Measurements from ENCODE around the gene ZNF529. TPM values are rescaled to one million over a fixed set of nuclear protein-coding genes. Genes with fewer than 3 reads are reported as not detected.

The ZNF529 gene
- total and polyA plus RNA-seq, 12 donors = 3.4 to 18.4 (median 14.4) TPM

DNA sequence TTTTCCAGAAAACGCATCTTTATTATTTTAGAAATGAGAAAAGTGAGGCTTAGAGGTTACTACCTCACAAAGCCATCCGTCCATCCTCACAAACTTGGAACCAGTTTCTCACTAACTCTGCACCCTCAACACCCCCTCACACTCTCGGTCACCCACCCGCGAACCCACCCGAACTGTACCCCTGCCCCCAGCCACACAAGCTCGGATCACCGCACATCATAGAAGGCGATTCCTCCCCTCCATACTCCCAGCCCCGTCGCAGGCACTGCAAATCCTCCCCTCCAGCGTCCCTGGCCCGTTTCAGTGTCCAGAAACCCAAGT is 45.3 kb downstream of the ZNF529 start:
- H3K4me3 ChIP-seq = peak overlapping the region; percentile 44 to 70 (median 64)
- H3K36me3 ChIP-seq = peaks cover 0 to 47% (median 25%) of the 10 kb centered on the region in 9 donors
- peak overlapping the region; percentile 68 to 95 (median 91) for H3K27ac ChIP-seq
- H3K27me3 ChIP-seq = no peaks in the 10 kb centered on the region
- DNase-seq (no peak), ATAC-seq (peak in 2 of 8 donors; percentile 8 to 24)
- TF ChIP-seq, protein P1, sequence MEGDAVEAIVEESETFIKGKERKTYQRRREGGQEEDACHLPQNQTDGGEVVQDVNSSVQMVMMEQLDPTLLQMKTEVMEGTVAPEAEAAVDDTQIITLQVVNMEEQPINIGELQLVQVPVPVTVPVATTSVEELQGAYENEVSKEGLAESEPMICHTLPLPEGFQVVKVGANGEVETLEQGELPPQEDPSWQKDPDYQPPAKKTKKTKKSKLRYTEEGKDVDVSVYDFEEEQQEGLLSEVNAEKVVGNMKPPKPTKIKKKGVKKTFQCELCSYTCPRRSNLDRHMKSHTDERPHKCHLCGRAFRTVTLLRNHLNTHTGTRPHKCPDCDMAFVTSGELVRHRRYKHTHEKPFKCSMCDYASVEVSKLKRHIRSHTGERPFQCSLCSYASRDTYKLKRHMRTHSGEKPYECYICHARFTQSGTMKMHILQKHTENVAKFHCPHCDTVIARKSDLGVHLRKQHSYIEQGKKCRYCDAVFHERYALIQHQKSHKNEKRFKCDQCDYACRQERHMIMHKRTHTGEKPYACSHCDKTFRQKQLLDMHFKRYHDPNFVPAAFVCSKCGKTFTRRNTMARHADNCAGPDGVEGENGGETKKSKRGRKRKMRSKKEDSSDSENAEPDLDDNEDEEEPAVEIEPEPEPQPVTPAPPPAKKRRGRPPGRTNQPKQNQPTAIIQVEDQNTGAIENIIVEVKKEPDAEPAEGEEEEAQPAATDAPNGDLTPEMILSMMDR (IDR thresholded peaks at IDR 0.05) = no peak
- 1% methylated on average over 13 of the region's 13 CpGs for WGBS, 2 donors
- intact Hi-C loops (cut with DNase I) = loop anchor here in 5 of 10 donors (2.0 to 10.0 kb wide), 4 partner anchors 39 to 147 kb away; partner anchors contain the start of genes ZNF566 (in 3 of the 5) and ZNF529 (in 2 of the 5)
- H3K4me1 ChIP-seq = peaks cover 0 to 28% (median 19%) of the 10 kb centered on the region in 9 donors
- H3K9me3 ChIP-seq = peaks cover 0 to 70% (median 35%) of the 10 kb centered on the region in 11 donors

DNA sequence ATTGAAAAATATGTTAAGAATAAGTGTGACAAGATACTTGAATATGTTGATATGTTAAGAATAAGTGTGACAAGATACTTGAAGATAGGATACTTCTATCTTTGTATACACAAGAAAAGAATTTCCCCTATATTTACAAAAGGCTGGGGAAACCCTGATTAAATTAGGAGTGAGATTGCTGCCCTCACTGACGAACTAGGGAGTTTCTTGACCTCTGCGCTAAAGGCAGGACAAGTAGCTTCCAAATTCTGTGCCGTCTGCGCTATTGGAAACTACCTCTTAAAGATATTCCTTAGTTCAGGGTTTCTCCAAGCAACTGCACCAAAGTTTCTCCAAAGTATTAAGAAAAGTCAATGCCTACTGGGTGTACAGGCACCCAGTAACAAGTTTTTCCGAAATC is 45.8 kb downstream of the ZNF529 start:
- Histone ChIP-seq H3K27me3 (no peaks in the 10 kb centered on the region), H3K4me1 (peaks cover 0 to 28% (median 19%) of the 10 kb centered on the region in 9 donors), H3K27ac (peak overlapping the region in 9 of 10 donors; percentile 89 to 95 (median 91)), H3K36me3 (peaks cover 0 to 47% (median 30%) of the 10 kb centered on the region in 9 donors), H3K4me3 (peak overlapping the region; percentile 44 to 70 (median 64)), H3K9me3 (peaks cover 0 to 70% (median 30%) of the 10 kb centered on the region in 11 donors)
- WGBS, 2 donors = 4 to 7% methylated on average over 5 of the region's 5 CpGs
- TF ChIP-seq, protein P1 (IDR thresholded peaks at IDR 0.05) = no peak
- intact Hi-C loops (cut with DNase I) = loop anchor here in 3 of 10 donors (5.0 to 10.0 kb wide), 3 partner anchors 40 to 147 kb away; partner anchors contain the start of genes ZNF529 (in 2 of the 3) and ZNF566 (in 1 of the 3)
- ATAC-seq = no peak
- DNase-seq = no peak

DNA sequence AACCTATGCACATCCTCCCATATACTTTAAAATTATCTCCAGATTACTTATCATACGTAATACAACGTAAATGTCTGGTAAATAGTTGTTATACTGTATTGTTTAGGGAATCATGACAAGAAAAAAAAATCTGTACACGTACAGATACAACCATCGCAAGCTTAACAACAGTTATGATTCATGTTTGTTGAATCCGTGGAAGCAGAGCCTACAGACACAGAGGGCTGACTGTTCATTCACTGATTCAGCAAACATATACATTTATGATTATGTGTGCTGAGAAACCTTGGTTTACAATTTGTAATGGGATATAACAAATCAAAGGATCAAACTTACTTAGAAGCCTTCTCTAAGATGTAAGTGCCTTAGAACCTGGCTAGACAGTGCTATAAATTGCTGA is 46.5 kb downstream of the ZNF529 start:
- H3K36me3 ChIP-seq = peaks cover 0 to 49% (median 38%) of the 10 kb centered on the region in 9 donors
- no peak for ATAC-seq
- TF ChIP-seq, protein P1 (IDR thresholded peaks at IDR 0.05) = no peak
- WGBS, 2 donors = 76 to 85% methylated on average over 5 of the region's 5 CpGs
- H3K27me3 ChIP-seq = no peaks in the 10 kb centered on the region
- H3K9me3 ChIP-seq = peaks cover 0 to 70% (median 22%) of the 10 kb centered on the region in 11 donors
- intact Hi-C loops (cut with DNase I) = loop anchor here in 3 of 10 donors (5.0 to 10.0 kb wide), 3 partner anchors 39 to 148 kb away; partner anchors contain the start of genes ZNF529 (in 2 of the 3) and ZNF566 (in 1 of the 3)
- no peak overlapping the region for H3K27ac ChIP-seq
- peak overlapping the region in 5 of 10 donors; percentile 63 to 70 (median 65) for H3K4me3 ChIP-seq
- DNase-seq = no peak
- H3K4me1 ChIP-seq = peaks cover 0 to 28% (median 19%) of the 10 kb centered on the region in 9 donors

DNA sequence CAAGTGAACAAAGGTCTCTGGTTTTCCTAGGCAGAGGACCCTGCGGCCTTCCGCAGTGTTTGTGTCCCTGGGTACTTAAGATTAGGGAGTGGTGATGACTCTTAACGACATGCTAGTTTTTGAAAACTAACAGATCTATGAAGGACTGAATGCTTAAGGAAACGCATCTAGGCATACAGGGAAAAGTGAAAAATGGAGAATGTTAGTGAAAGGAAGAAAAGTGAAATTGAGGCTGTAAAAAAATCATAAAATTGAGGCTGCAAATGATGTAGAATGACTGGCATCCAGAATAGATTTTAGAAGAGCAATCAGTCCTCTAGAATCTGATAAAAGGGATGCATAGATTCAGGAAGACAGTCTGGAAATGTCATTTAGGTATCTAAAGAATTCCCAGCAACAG is 48.5 kb downstream of the ZNF529 start:
- TF ChIP-seq, protein P1 (IDR thresholded peaks at IDR 0.05) = no peak
- H3K36me3 ChIP-seq = peaks cover 0 to 69% (median 56%) of the 10 kb centered on the region in 9 donors
- DNase-seq (no peak), ATAC-seq (no peak)
- intact Hi-C loops (cut with DNase I) = loop anchor here in 3 of 10 donors (5.0 to 10.0 kb wide), 3 partner anchors 37 to 150 kb away; partner anchors contain the start of genes ZNF529 (in 2 of the 3) and ZNF566 (in 1 of the 3)
- peaks cover 0 to 27% (median 19%) of the 10 kb centered on the region in 9 donors for H3K4me1 ChIP-seq
- 87 to 90% methylated on average over 4 of the region's 4 CpGs for WGBS, 2 donors
- H3K27ac ChIP-seq = no peak overlapping the region
- H3K4me3 ChIP-seq = no peak overlapping the region
- peaks cover 0 to 74% (median 32%) of the 10 kb centered on the region in 11 donors for H3K9me3 ChIP-seq
- no peaks in the 10 kb centered on the region for H3K27me3 ChIP-seq
